HCT116 (cell line): ENCODE data around the gene TMEM208. TPM values are rescaled to one million over a fixed set of nuclear protein-coding genes. Genes with fewer than 3 reads are reported as not detected.

Experiments used
- ATAC-seq: fragments of 200-7000 bp; cut with Tn5 transposase; 2 replicates; pipeline ENCODE4 v1.9.1; 2020; ENCODE audit warnings: mild to moderate bottlenecking, moderate library complexity
- BruUV-seq: library from RNA; stranded (reverse); fragments of 400-500 nt; replicated peaks from 2 replicates; lab custom pipeline; 2021; lab: Mats Ljungman, UMichigan
- CTCF ChIA-PET: fragments of 300-600 bp; sonication (Branson Sonifier 250); formaldehyde crosslinking; loops from one replicate; lab custom pipeline; 2021; ENCODE audit warnings: antibody characterized with exemption; lab: Charles Lee
- POLR2A ChIA-PET: fragments of 300-600, 350-600 bp; sonication (Branson Sonifier 250); formaldehyde crosslinking; loops from one replicate; lab custom pipeline; 2021; ENCODE audit warnings: antibody characterized with exemption; lab: Charles Lee
- RAD21 ChIA-PET, 2 experiments: fragments of 300-600 bp; sonication (Branson Sonifier 250); formaldehyde crosslinking; loops; one replicate each; lab custom pipeline; 2023; ENCODE audit warnings: low total read pairs in 2 of 2; ENCODE audit not compliant: uncharacterized antibody in 2 of 2, unreplicated experiment in 2 of 2, low non-redundant PET in 1 of 2; lab: Charles Lee
- DNase-seq: peaks from one replicate; pipeline ENCODE4 v3.0.0-alpha.2; 2010; ENCODE audit warnings: low read depth, low spot score
- H2AFZ ChIP-seq: fragments of 200-600 bp; shearing (Covaris generic), sonication (generic); 2 replicates; pipeline ENCODE4 v1.6.1; 2017; ENCODE audit warnings: low read depth, mixed run types, mixed read lengths, antibody characterized with exemption, low read length; ENCODE audit not compliant: poor library complexity, severe bottlenecking
- H3K27ac ChIP-seq: 2 replicates; pipeline ENCODE4 v1.5.1; 2012; ENCODE audit warnings: low read depth, low read length
- H3K27me3 ChIP-seq: fragments of 200-600 bp; sonication (generic); 2 replicates; pipeline ENCODE4 v1.6.1; 2016; ENCODE audit warnings: mixed run types, low read length, mixed read lengths; ENCODE audit not compliant: insufficient read depth
- H3K36me3 ChIP-seq, 2 experiments: fragments of 200-500 bp in 1 of 2; fragments of 200-600 bp in 1 of 2; sonication (Bioruptor generic) in 1 of 2; sonication (generic) in 1 of 2; 2 replicates each; pipeline versions ENCODE4 v1.5.1 to v1.6.1; 2014 to 2016; ENCODE audit warnings: low read length in 2 of 2, inconsistent platforms in 1 of 2, mixed read lengths in 1 of 2, mixed run types in 1 of 2; ENCODE audit not compliant: insufficient read depth in 2 of 2, control insufficient read depth in 1 of 2
- H3K4me1 ChIP-seq, 2 experiments: fragments of 200-600 bp in 1 of 2; sonication (generic) in 1 of 2; 2 replicates each; pipeline versions ENCODE4 v1.5.1 to v1.6.1; 2012 to 2017; ENCODE audit warnings: low read length in 2 of 2, inconsistent platforms in 1 of 2, mild to moderate bottlenecking in 1 of 2, mixed read lengths in 1 of 2, mixed run types in 1 of 2, moderate library complexity in 1 of 2; ENCODE audit not compliant: insufficient read depth in 2 of 2, control insufficient read depth in 1 of 2
- H3K4me2 ChIP-seq: fragments of 200-600 bp; sonication (generic); 2 replicates; pipeline ENCODE4 v1.6.1; 2017; ENCODE audit warnings: mixed run types, low read length, mixed read lengths
- H3K4me3 ChIP-seq, 2 experiments: fragments of 200-600 bp in 1 of 2; sonication (generic) in 1 of 2; replicated peaks in 1 of 2; 2 replicates each; pipeline ENCODE4 v1.5.1; 2011 to 2016; ENCODE audit warnings: low read length in 2 of 2, control low read depth in 1 of 2, low read depth in 1 of 2, mild to moderate bottlenecking in 1 of 2, mixed read lengths in 1 of 2, mixed run types in 1 of 2
- H3K79me2 ChIP-seq: fragments of 200-600 bp; sonication (generic); 2 replicates; pipeline ENCODE4 v1.6.1; 2017; ENCODE audit warnings: mild to moderate bottlenecking, mixed run types, low read length, moderate library complexity, mixed read lengths; ENCODE audit not compliant: insufficient read depth
- H3K9ac ChIP-seq: fragments of 200-600 bp; sonication (generic); 2 replicates; pipeline ENCODE4 v1.6.1; 2016; ENCODE audit warnings: low read length, mixed read lengths
- H3K9me2 ChIP-seq: fragments of 200-600 bp; sonication (generic), shearing (Covaris generic); 2 replicates; pipeline ENCODE4 v1.6.1; 2017; ENCODE audit warnings: mixed run types, mild to moderate bottlenecking, moderate library complexity; ENCODE audit not compliant: insufficient read depth
- H3K9me3 ChIP-seq, 2 experiments: fragments of 200-500 bp in 1 of 2; fragments of 200-600 bp in 1 of 2; sonication (Bioruptor generic) in 1 of 2; sonication (generic) in 1 of 2; 2 replicates each; pipeline ENCODE4 v1.6.1; 2014 to 2017; ENCODE audit warnings: low read length in 2 of 2, mixed read lengths in 2 of 2, inconsistent platforms in 1 of 2, low read depth in 1 of 2, mild to moderate bottlenecking in 1 of 2, mixed run types in 1 of 2, moderate library complexity in 1 of 2; ENCODE audit not compliant: control insufficient read depth in 1 of 2, insufficient read depth in 1 of 2
- H4K20me1 ChIP-seq: fragments of 200-600 bp; sonication (generic), shearing (Covaris generic); 2 replicates; pipeline ENCODE4 v1.6.1; 2017; ENCODE audit warnings: mixed run types, mild to moderate bottlenecking, moderate library complexity; ENCODE audit not compliant: insufficient read depth
- ATF3 ChIP-seq: IDR thresholded peaks from 2 replicates; pipeline ENCODE4 v1.6.1; 2012
- CBX3 ChIP-seq: IDR thresholded peaks from 2 replicates; pipeline ENCODE4 v1.6.1; 2012; ENCODE audit warnings: low read depth
- CEBPB ChIP-seq: IDR thresholded peaks from 2 replicates; pipeline ENCODE4 v1.6.1; 2012; ENCODE audit warnings: low read depth
- ELF1 ChIP-seq: IDR thresholded peaks from 2 replicates; pipeline ENCODE4 v1.6.1; 2012; ENCODE audit warnings: low read depth, borderline replicate concordance
- EZH2 ChIP-seq: fragments of 200-600 bp; sonication (generic); IDR thresholded peaks from 2 replicates; pipeline ENCODE4 v1.6.1; 2017; ENCODE audit warnings: antibody characterized with exemption, mixed run types
- FOSL1 ChIP-seq: IDR thresholded peaks from 2 replicates; pipeline ENCODE4 v1.6.1; 2012; ENCODE audit warnings: low read depth
- JUND ChIP-seq: IDR thresholded peaks from 2 replicates; pipeline ENCODE4 v1.6.1; 2012
- MAX ChIP-seq: IDR thresholded peaks from 2 replicates; pipeline ENCODE4 v1.6.1; 2012
- POLR2AphosphoS5 ChIP-seq: IDR thresholded peaks from 2 replicates; pipeline ENCODE4 v1.6.1; 2011; ENCODE audit warnings: mild to moderate bottlenecking, low read depth, low read length, moderate library complexity
- SIN3A ChIP-seq: IDR thresholded peaks from 2 replicates; pipeline ENCODE4 v1.6.1; 2012; ENCODE audit warnings: low read depth
- SP1 ChIP-seq: IDR thresholded peaks from 2 replicates; pipeline ENCODE4 v1.6.1; 2012; ENCODE audit warnings: low read depth
- SRF ChIP-seq: IDR thresholded peaks from 2 replicates; pipeline ENCODE4 v1.6.1; 2012; ENCODE audit warnings: low read depth
- ZBTB33 ChIP-seq: IDR thresholded peaks from 2 replicates; pipeline ENCODE4 v1.6.1; 2011; ENCODE audit warnings: mild to moderate bottlenecking, low read length, moderate library complexity; ENCODE audit not compliant: insufficient replicate concordance; ENCODE audit errors: extremely low read depth
- ZFX ChIP-seq: fragments of 450-650 bp; IDR thresholded peaks from 2 replicates; pipeline ENCODE4 v1.6.1; 2017
- ZNF274 ChIP-seq: fragments of 200-500 bp; sonication (Bioruptor generic); IDR thresholded peaks from 2 replicates; pipeline ENCODE4 v1.6.1; 2014; ENCODE audit warnings: mild to moderate bottlenecking, low read depth, low read length, inconsistent platforms
- intact Hi-C: fragments of 100-400 bp; cut with micrococcal nuclease; formaldehyde crosslinking; loops from 2 replicates; pipeline ENCODE4 v1.10.0; 2022
- total RNA-seq: library from RNA; stranded (reverse); gene quantifications from one replicate; pipeline ENCODE4 v1.2.1, GENCODE V29; 2021; ENCODE audit not compliant: unreplicated experiment
- TF ChIP-seq, protein P1 (sequence below): IDR thresholded peaks from 2 replicates; pipeline ENCODE4 v1.6.1; 2012; ENCODE audit warnings: low read depth

The TMEM208 gene
- total RNA-seq, 1 experiment from 2014 or later: 36.1 TPM

DNA sequence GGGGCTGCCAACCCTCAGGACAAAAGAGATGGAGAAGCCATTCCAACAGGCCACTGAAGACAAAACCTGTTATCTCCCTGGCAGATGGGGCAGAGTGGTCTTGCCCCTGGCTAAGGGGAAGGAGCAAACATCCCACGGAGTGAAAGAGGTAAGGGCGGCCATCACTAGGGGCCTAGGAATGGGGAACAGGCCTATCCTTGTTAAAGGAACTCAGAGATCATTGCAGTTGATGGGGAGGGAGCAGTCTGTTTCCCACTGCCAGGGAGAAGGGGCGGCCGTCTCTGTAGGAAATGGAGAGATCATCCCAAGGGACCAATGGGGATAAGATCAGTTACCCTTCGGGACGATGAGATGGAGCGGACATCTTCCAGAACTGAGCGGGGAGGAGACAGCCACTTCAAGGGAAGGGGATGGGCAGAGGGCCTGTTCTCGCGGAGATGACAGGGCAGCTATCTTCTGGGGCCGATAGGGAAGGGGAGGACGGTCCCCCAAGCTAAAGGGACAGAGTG, 581 bp upstream of the TMEM208 start:
- POLR2A ChIA-PET: interaction anchor here (0.9 to 1.6 kb wide), 6 partner anchors 9 to 41 kb away, joined by 3 to 13 read pairs (median 3); partner anchors contain the start of gene FHOD1
- Histone ChIP-seq H3K4me3 (peak overlapping the region; percentile 80 to 88), H3K4me1 (peaks cover 6 to 18% of the 10 kb centered on the region in 2 experiments; a peak in 3 of 4 replicates), H3K79me2 (peaks cover 18% of the 10 kb centered on the region), H3K9me3 (no peaks in the 10 kb centered on the region), H3K36me3 (peaks cover 12 to 29% of the 10 kb centered on the region in 2 experiments; a peak in 3 of 4 replicates), H2AFZ (no peak overlapping the region), H3K9ac (peak overlapping the region; percentile 80), H3K9me2 (no peaks in the 10 kb centered on the region), H4K20me1 (no peaks in the 10 kb centered on the region)
- RAD21 ChIA-PET: interaction anchor here in 1 of 2 experiments (1.0 kb wide), 1 partner anchor 20 kb away, joined by 6 read pairs; the partner anchor contains the start of gene FHOD1
- intact Hi-C loops: no loop called here
- CTCF ChIA-PET: interaction anchor here (0.7 to 2.5 kb wide), 7 partner anchors 10 to 265 kb away, joined by 3 to 10 read pairs (median 4); partner anchors contain the start of genes ATP6V0D1, CES3 and ELMO3
- TSS peak; percentile 32 for BruUV-seq
- ATAC-seq: no peak
- TF ChIP-seq CBX3 (no peak), CEBPB (no peak), ZBTB33 (no peak), JUND (no peak), ZFX (no peak), ATF3 (no peak), ELF1 (no peak), MAX (no peak), SRF (no peak), EZH2 (no peak), SP1 (no peak), POLR2AphosphoS5 (no peak), FOSL1 (no peak), SIN3A (no peak), ZNF274 (no peak)
- TF ChIP-seq, protein P1, sequence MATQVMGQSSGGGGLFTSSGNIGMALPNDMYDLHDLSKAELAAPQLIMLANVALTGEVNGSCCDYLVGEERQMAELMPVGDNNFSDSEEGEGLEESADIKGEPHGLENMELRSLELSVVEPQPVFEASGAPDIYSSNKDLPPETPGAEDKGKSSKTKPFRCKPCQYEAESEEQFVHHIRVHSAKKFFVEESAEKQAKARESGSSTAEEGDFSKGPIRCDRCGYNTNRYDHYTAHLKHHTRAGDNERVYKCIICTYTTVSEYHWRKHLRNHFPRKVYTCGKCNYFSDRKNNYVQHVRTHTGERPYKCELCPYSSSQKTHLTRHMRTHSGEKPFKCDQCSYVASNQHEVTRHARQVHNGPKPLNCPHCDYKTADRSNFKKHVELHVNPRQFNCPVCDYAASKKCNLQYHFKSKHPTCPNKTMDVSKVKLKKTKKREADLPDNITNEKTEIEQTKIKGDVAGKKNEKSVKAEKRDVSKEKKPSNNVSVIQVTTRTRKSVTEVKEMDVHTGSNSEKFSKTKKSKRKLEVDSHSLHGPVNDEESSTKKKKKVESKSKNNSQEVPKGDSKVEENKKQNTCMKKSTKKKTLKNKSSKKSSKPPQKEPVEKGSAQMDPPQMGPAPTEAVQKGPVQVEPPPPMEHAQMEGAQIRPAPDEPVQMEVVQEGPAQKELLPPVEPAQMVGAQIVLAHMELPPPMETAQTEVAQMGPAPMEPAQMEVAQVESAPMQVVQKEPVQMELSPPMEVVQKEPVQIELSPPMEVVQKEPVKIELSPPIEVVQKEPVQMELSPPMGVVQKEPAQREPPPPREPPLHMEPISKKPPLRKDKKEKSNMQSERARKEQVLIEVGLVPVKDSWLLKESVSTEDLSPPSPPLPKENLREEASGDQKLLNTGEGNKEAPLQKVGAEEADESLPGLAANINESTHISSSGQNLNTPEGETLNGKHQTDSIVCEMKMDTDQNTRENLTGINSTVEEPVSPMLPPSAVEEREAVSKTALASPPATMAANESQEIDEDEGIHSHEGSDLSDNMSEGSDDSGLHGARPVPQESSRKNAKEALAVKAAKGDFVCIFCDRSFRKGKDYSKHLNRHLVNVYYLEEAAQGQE: no peak
- TF ChIP-seq, all 23 proteins: peak for 0
- Histone ChIP-seq H3K27ac (no peak overlapping the region), H3K27me3 (no peaks in the 10 kb centered on the region), H3K4me2 (peak overlapping the region; percentile 88)
- no peak for DNase-seq
